Occipital lobe (tissue), 3 donors: ENCODE data around the gene CASP6. TPM values are rescaled to one million over a fixed set of nuclear protein-coding genes. Genes with fewer than 3 reads are reported as not detected.

ENCODE experiments used
- DNase-seq: peaks from one replicate; lab custom pipeline; 2025; lab: John Stamatoyannopoulos, UW
- small RNA-seq: library from RNA; depleted of rRNA; stranded (forward); fragments of <200 nt; gene quantifications from one replicate; pipeline ENCODE3, GENCODE V24; 2014
- total RNA-seq: library from RNA; depleted of rRNA; stranded (reverse); fragments of >200 nt; gene quantifications from one replicate; pipeline ENCODE4 v1.2.3, GENCODE V29; 2014

The CASP6 gene
- total RNA-seq, 1 donor from 2014 or later, result 13.6 TPM

DNA sequence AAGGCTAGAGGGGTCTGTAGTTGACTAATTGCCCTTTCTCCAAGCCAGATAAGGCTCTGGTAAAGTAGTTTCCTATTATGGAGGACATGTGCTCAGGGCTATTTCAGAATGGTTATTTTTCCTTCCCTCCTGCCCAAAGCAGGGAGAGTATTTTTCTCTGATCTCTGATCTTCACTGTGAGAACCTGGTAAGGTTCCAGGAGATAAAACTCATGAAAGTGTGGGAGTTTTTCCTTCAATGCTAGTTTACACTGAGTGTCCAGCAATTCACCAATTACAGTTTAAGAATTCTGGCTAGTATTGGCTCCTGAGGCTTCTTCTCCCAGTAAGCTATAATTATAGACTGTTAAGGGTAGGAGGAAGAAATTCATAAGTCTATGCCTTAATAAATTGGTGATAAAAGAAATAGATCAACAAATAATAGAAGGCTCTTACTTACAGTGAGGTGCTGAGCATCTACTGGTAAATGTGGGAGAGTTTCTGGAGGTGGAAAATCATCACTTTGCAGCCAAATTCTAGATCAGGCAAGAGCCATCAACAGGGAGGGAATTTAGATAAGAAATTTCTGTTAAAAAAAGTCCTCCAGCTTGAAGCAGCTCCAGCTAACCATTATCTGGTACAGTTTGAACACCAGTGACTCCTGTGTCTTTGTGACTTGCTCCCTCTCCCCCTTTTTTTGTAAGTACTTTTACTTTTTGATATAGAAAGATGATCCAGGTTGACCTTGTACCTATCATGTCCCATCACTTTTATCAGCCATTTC is 30.9 kb downstream of the CASP6 start:
- DNase-seq, result no peak

DNA sequence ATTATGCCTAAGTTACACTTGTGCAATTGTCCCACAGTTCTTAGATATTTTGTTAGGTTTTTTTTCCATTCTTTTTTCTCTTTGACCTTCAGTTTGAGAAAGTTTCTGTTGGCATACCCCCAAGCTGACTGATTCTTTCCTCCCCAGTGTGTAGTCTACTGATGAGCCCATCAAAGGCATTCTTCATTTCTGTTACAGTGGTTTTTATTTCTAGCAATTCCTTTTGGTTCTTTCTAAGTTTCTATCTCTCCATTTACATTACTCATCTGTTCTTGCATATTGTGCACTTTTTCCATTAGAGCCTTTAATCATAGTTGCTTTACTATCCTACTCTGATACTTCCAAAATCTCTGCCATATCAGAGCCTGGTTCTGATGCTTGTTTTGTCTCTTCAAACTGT is 31.9 kb downstream of the CASP6 start:
- no peak for DNase-seq

DNA sequence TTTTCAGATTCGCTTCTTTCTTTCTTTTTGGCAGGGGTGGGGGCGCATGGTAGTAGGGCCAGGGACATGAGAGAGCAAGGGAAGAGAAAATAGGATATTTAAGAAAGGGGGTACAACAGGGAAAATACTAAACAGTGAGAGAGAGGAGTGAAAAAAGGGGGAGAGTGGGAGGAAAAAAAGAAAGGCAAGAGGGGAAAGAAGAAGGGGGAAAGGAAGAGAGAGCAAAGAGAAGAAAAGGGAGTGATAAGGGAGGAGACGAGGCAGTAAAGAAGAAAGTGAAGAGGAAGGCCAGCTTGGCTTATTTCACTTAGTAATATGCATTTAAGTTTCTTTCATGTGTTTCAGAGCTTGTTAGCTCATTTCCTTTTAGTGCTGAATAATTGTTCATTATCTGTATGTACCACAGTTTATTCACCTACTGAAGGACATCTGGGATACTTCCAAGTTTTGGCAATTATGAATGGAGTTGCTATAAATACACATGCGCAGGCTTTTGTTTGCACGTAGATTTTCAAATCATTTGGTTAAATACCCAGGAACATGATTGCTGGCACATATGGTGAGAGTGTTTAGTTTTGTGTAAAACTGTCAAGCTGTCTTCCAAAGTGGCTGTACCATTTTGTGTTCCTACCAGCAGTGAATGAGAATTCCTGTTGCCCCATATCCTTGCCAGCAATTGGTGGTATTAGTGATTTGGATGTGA is 37.3 kb downstream of the CASP6 start:
- no peak for DNase-seq

DNA sequence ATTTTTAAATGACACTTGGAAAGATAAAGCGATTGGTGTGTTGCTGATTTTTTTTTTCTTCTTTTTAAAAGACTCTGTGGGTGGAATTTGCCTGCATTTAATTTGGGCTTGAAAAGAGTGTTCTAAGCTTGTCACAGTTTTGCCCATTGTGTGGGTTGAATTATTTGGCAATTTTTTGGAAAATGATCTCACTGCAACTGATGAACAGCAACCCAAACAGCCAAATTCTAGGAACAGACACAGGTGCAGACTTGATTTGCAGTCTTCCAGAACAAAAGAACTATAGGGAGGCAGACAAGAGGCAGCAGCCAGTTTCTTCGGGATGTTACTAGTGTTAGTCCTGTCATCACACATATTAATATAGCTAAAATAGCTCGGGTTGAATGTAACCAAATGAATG is 40.5 kb downstream of the CASP6 start:
- no peak for DNase-seq

DNA sequence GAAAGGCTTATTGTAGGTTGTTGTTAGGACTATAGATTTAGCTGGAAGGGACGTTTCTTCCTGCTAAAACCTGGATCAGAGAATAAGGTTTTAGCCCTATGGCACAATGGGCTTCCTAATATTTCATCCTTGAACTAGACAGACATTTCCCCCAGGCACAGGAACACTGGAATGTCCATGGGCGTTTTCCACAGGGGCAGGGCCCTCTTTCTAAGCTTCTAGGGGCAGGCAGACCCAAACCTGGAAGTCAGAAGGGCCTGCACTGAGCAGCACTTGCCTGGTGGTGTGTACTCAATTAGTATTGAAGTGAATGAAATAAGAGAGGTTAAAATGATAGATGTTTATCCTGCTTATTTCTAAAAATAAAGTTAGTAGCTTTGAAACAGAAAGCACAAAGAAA is 41.1 kb downstream of the CASP6 start:
- DNase-seq, result no peak

DNA sequence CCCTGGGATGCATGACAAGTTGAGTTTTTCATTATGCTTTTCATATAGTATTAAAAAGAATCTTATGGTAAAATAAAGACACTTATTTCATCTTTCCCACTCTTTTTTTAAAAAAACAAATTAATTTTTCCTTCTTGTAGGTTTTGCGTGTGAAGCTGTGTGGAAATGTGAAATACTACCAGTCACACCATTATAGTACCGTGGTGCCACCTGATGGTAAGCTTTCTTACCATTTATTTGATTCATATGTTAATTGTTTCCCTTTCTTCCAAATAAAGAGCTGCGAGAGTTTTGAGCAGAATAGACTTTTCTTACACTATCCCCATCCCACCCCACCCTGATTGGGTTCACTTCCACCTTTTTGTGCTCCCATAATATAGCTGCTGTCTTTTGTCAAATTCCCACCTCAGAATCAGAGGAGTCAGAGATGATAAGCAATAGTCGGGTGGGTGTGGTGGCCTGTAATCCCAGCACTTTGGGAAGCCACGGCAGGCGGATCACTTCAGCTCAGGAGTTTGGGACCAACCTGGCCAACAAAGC is 44.3 kb downstream of the CASP6 start:
- DNase-seq, result no peak

DNA sequence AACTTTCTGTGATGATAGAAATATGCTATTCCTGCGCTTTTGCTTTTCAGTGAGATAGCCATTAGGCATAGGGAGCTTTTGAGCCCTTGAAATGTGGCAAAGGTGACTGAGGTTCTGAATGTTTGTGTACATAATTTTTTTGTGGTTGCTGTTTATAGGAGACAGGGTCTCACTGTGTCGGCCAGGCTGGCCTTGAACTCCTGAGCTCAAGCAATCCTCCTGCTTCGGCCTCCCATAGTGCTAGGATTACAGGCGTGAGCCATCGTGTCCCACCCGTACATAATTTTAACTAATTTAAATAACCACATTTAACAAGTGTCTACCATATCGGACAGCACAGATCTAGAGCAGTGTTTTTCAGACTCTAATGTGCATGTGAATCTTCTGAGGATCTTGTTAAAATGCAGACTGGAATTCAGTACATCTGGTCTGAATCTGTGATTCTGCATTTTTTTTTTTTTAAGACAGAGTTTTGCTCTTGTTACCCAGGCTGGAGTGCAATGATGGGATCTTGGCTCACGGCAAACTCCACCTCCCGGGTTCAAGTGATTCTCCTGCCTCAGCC is 45.3 kb downstream of the CASP6 start:
- no peak for DNase-seq

DNA sequence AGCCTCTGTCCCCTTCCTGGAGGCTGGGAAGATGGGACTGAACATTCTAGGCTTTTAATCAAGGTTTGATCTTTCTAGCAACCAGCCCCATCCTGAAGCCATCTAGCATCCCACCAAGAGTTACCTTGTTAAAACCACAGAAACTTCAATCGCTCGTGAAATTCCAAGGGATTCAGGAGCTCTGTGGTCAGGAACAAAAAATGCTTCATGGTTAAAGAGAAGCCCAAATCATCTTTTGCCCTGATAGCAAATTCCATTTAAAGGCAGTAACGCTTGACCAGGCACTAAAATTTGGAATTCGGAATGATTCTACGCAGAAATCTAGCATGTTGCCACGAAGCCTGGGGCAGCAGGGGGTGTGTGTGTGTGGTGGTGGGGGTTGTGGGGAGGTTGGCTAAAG is 47.8 kb downstream of the CASP6 start:
- no peak for DNase-seq

DNA sequence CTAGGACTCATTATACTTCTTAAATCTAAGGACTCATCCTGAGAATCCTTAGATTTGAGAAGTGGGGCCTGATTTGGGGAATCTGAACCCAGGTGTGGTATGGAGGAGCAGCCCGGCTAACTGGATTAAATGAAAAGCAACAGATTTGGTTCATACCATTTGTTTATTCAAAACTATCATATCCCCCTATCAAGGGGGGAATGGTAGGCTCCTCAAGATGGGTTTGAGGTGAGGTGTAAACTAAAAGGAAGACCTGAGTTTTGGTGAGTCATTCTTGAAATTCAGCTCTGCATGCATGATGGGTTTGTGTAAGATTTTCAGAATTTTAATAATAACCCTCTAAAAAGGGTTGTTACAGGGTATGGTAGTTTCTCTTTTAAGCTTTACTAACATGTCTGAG is 53.4 kb downstream of the CASP6 start:
- DNase-seq, result no peak

DNA sequence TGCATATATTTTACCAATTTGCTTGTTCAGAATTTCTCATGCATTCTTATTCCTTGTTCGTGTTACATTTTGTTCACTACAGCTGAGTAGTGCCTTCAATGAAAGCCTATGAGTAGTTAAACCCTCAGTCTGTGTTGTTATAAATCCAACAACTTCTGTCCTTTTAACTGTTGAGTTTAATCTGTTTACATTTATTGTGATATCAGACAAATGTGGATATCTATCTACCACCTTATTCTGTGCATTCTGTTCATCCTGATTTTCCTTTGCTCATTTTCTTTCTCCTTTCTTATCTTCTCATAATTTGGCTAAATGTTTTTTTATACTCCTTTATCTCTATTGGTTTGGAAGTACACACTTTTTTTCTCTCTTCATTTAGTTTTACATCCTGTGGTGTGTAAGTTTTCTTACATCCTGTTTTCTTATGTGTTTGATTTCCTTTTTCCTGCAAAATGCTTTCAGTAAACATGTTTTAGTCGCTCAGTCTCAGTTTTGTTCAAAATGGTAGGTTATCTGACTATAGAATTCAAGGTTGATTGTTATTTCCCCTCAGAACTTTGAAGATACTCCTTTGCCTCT is 54.2 kb downstream of the CASP6 start:
- no peak for DNase-seq

DNA sequence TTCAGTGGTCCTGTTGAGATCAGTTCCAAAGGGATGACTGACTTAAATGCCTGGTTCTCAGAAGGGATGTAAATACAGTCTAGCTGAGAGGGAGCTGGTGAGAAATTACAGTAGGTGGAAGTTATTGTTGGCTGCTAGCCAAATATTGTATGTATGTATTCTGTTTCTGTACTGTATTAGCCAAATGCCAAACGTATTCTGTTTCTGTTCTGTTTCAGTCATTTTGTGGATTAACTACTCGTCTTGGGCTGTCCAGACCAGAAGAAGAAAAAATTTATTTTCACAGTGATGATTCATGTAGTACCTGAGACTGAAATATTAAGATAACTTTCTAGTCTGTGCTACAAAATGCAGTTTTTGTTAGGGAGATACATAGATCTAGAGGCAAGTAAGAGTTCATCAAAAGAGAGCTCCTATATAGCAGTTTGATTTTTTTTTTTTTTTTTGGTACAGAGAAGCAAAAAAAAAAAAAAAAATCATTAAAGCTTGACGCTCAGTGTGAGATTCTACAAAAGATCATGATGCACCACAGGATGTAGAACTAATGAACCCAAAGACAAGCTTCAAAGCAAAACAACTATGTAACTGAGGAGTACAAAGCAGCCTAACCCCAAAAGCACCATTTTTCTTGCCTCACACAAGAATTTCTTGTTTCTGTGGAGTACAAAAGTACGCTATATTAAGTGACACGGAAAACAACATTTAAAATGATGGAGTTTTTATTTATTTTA is 54.8 kb downstream of the CASP6 start:
- DNase-seq, result no peak

DNA sequence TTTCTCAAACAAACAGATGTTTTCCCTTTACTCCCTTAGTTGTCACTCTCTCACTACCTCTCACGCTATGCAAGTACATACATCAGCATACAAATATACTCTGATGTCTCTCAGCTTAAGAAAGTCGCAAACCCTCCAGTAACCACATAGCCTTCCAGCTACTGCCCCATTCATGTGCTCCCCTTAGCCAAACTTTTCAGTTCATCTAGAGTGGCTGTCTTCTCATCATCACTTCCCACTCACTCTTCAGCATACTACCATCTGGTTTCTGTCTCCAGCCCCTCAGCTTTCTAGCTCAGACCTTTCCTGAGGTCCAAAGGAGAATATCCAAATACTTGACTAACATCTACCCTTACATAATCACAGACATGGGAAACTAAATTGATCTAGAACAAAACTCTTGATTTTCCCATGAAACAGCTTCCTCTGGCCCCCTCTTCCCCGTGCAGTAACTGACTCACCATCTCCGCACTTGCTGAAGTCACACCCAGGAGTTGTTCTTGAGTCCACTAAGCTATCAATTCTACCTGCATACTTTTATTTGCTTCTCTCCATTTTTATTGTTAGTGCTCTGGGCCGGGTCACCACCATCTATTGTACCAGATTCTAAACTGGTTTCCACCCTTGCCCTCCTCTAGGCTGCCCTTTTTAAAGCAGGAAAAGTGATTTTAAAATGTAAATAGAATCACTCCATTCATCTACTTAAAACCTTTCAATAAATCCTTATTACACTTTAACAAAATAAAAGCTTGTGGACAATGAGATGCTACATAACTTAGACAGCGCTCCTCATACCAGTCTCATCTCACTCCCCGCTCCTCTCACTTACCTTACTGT is 57.2 kb downstream of the CASP6 start:
- no peak for DNase-seq

DNA sequence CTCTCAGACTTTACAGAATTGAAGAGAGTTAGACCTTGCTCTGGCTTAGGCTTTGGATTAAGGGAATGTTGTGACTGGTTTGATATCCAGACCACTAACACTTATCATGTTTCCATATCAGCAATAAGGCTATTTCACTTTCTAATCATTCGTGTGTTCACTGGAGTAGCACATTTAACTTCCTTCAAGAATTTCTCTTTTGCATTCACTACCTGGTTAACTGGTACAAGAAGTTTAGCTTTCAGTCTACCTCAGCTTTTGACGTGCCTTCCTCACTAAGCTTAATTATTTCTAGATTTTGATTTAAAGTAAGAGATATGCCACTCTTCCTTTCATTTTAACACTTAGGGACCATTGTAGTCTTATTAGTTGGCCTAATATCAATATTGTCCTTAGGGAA is 62.6 kb downstream of the CASP6 start:
- DNase-seq, result no peak

Small RNA genes lying within 50 kb of the gene (small RNA-seq; reads per million reads assigned to genes)
- not detected for gene HIGD1AP14

Other genes starting within 250 kb of the CASP6 start
- gene MCUB, start 143.2 kb downstream of the CASP6 start, total RNA-seq, result 44.9 TPM
- gene PLA2G12A, start 26.6 kb upstream of the CASP6 start, total RNA-seq, result 25.0 TPM
- gene CFI, start 98.6 kb upstream of the CASP6 start, total RNA-seq, result 3.1 TPM
- 3.6 TPM for gene GAR1, start 112.3 kb upstream of the CASP6 start, total RNA-seq
- not detected for gene RRH, start 124.5 kb upstream of the CASP6 start, total RNA-seq
- 0.16 TPM for gene LRIT3, start 144.7 kb upstream of the CASP6 start, total RNA-seq
- gene EGF, start 209.4 kb upstream of the CASP6 start, total RNA-seq, result 1.7 TPM